ENCODE results near the gene CCDC61. TPM values are rescaled to one million over a fixed set of nuclear protein-coding genes. Genes with fewer than 3 reads are reported as not detected.

Gene CCDC61
- total and polyA plus RNA-seq, 2 experiments from 2014 or later: 2.6 to 6.9 TPM

GRCh38 chr19:45972081-45972946, 23.0 kb upstream of the CCDC61 start:
- 21% methylated on average over 17 to 18 of the region's 18 CpGs for WGBS, 2 experiments (ENCODE audit: low coverage in 1 of 2, low lambda C conversion rate in 2 of 2, missing lambda C conversion rate in 2 of 2)
- no peak overlapping the region for H3K27ac ChIP-seq
- H2AFZ ChIP-seq: no peak overlapping the region
- no peak overlapping the region for H3K4me2 ChIP-seq (ENCODE audit: unreplicated experiment)
- no peak overlapping the region for H3K4me3 ChIP-seq
- H3K9me3 ChIP-seq (ENCODE audit: low read depth): no peaks in the 10 kb centered on the region
- no peaks in the 10 kb centered on the region for H4K20me1 ChIP-seq (ENCODE audit: insufficient read depth)
- H3K79me2 ChIP-seq (ENCODE audit: insufficient read depth): no peaks in the 10 kb centered on the region
- no peaks in the 10 kb centered on the region for H3K9me2 ChIP-seq (ENCODE audit: insufficient read depth)
- no peaks in the 10 kb centered on the region for H3K4me1 ChIP-seq (ENCODE audit: insufficient read depth)
- H3K27me3 ChIP-seq (replicated peaks; ENCODE audit: insufficient read depth): peaks cover 51% of the 10 kb centered on the region
- in situ Hi-C loops (cut with MboI): no loop called here
- H3F3A ChIP-seq (ENCODE audit: insufficient read depth): no peaks in the 10 kb centered on the region
- no peak for TF ChIP-seq EZH2phosphoT487 (IDR thresholded peaks at IDR 0.05; ENCODE audit: insufficient read depth, low read depth)
- no peak for TF ChIP-seq EZH2 (IDR thresholded peaks at IDR 0.05; ENCODE audit: insufficient read depth, poor library complexity, severe bottlenecking)
- no peak overlapping the region for H3K9ac ChIP-seq
- no peak for DNase-seq
- no peaks in the 10 kb centered on the region for H3K36me3 ChIP-seq (ENCODE audit: low read depth)

GRCh38 chr19:45972947-45973540, 22.2 kb upstream of the CCDC61 start:
- Histone ChIP-seq H3K79me2 (ENCODE audit: insufficient read depth) (no peaks in the 10 kb centered on the region), H3F3A (ENCODE audit: insufficient read depth) (no peaks in the 10 kb centered on the region), H3K9me3 (ENCODE audit: low read depth) (no peaks in the 10 kb centered on the region), H3K4me2 (ENCODE audit: unreplicated experiment) (no peak overlapping the region), H3K4me3 (no peak overlapping the region), H3K27me3 (replicated peaks; ENCODE audit: insufficient read depth) (peaks cover 46% of the 10 kb centered on the region), H2AFZ (no peak overlapping the region), H3K27ac (no peak overlapping the region), H3K9me2 (ENCODE audit: insufficient read depth) (no peaks in the 10 kb centered on the region), H3K4me1 (ENCODE audit: insufficient read depth) (no peaks in the 10 kb centered on the region), H3K9ac (no peak overlapping the region), H4K20me1 (ENCODE audit: insufficient read depth) (no peaks in the 10 kb centered on the region), H3K36me3 (ENCODE audit: low read depth) (no peaks in the 10 kb centered on the region)
- in situ Hi-C loops (cut with MboI): no loop called here
- 2 to 3% methylated on average over 5 to 54 of the region's 54 CpGs for WGBS, 2 experiments (ENCODE audit: low coverage in 1 of 2, low lambda C conversion rate in 2 of 2, missing lambda C conversion rate in 2 of 2)
- TF ChIP-seq EZH2phosphoT487 (IDR thresholded peaks at IDR 0.05; ENCODE audit: insufficient read depth, low read depth) (no peak), EZH2 (IDR thresholded peaks at IDR 0.05; ENCODE audit: insufficient read depth, poor library complexity, severe bottlenecking) (no peak)
- DNase-seq: no peak

GRCh38 chr19:45973553-45974338, 21.5 kb upstream of the CCDC61 start, which contains the start of gene NOVA2:
TSS of gene NOVA2 (minus strand) at chr19:45973865. CDS start at chr19:45973351, 514 bp downstream.
- peaks cover 42% of the 10 kb centered on the region for H3K27me3 ChIP-seq (replicated peaks; ENCODE audit: insufficient read depth)
- H3K9me2 ChIP-seq (ENCODE audit: insufficient read depth): no peaks in the 10 kb centered on the region
- H3K4me2 ChIP-seq (ENCODE audit: unreplicated experiment): no peak within 1 kb of the TSS
- H4K20me1 ChIP-seq (ENCODE audit: insufficient read depth): no peaks in the 10 kb centered on the region
- peak; percentile 62 for DNase-seq
- H3K79me2 ChIP-seq (ENCODE audit: insufficient read depth): no peaks in the 10 kb centered on the region
- no peak within 1 kb of the TSS for H3K9ac ChIP-seq
- no peaks in the 10 kb centered on the region for H3K36me3 ChIP-seq (ENCODE audit: low read depth)
- no peaks in the 10 kb centered on the region for H3K9me3 ChIP-seq (ENCODE audit: low read depth)
- H3K27ac ChIP-seq: no peak within 1 kb of the TSS
- no peak within 1 kb of the TSS for H3K4me3 ChIP-seq
- 5 to 9% methylated on average over 18 to 37 of the region's 58 CpGs for WGBS, 2 experiments (ENCODE audit: low coverage in 1 of 2, low lambda C conversion rate in 2 of 2, missing lambda C conversion rate in 2 of 2)
- in situ Hi-C loops (cut with MboI): no loop called here
- H2AFZ ChIP-seq: no peak within 1 kb of the TSS
- no peak for TF ChIP-seq EZH2 (IDR thresholded peaks at IDR 0.05; ENCODE audit: insufficient read depth, poor library complexity, severe bottlenecking)
- TF ChIP-seq EZH2phosphoT487 (IDR thresholded peaks at IDR 0.05; ENCODE audit: insufficient read depth, low read depth): no peak
- H3K4me1 ChIP-seq (ENCODE audit: insufficient read depth): no peaks in the 10 kb centered on the region
- H3F3A ChIP-seq (ENCODE audit: insufficient read depth): no peaks in the 10 kb centered on the region

GRCh38 chr19:45975306-45976070, 19.8 kb upstream of the CCDC61 start:
- TF ChIP-seq EZH2 (IDR thresholded peaks at IDR 0.05; ENCODE audit: insufficient read depth, poor library complexity, severe bottlenecking) (no peak), EZH2phosphoT487 (IDR thresholded peaks at IDR 0.05; ENCODE audit: insufficient read depth, low read depth) (no peak)
- 63 to 77% methylated on average over 9 to 11 of the region's 11 CpGs for whole genome bisulfite sequencing, 2 experiments (ENCODE audit: low coverage in 1 of 2, low lambda C conversion rate in 2 of 2, missing lambda C conversion rate in 2 of 2)
- H3K4me1 ChIP-seq (ENCODE audit: insufficient read depth): no peaks in the 10 kb centered on the region

More at GRCh38 chr19:45975306-45976070, 19.8 kb upstream of the CCDC61 start:
- Histone ChIP-seq H3K9me2 (ENCODE audit: insufficient read depth) (no peaks in the 10 kb centered on the region), H3K79me2 (ENCODE audit: insufficient read depth) (no peaks in the 10 kb centered on the region), H3K9me3 (ENCODE audit: low read depth) (no peaks in the 10 kb centered on the region), H3K27me3 (replicated peaks; ENCODE audit: insufficient read depth) (peaks cover 35% of the 10 kb centered on the region), H3F3A (ENCODE audit: insufficient read depth) (no peaks in the 10 kb centered on the region), H4K20me1 (ENCODE audit: insufficient read depth) (no peaks in the 10 kb centered on the region), H3K9ac (no peak overlapping the region), H3K4me3 (no peak overlapping the region), H3K4me2 (ENCODE audit: unreplicated experiment) (no peak overlapping the region), H2AFZ (no peak overlapping the region), H3K36me3 (ENCODE audit: low read depth) (no peaks in the 10 kb centered on the region), H3K27ac (no peak overlapping the region)
- in situ Hi-C loops (cut with MboI): no loop called here
- DNase-seq: no peak

Data from GM23248 (cell line).